HG03439 (cell line): ENCODE results near the gene WDR83.
"Not testable (repeated sequence)": the region's sequence is repeated elsewhere in the genome, so short reads cannot be mapped to it uniquely, and the experiment has no call there.

Source experiments
- ATAC-seq: cut with Tn5 transposase; IDR thresholded peaks from one replicate; pipeline ENCODE4 v1.9.1; 2021; ENCODE audit warnings: mild to moderate bottlenecking, moderate library complexity; ENCODE audit not compliant: unreplicated experiment

WDR83 gene

DNA sequence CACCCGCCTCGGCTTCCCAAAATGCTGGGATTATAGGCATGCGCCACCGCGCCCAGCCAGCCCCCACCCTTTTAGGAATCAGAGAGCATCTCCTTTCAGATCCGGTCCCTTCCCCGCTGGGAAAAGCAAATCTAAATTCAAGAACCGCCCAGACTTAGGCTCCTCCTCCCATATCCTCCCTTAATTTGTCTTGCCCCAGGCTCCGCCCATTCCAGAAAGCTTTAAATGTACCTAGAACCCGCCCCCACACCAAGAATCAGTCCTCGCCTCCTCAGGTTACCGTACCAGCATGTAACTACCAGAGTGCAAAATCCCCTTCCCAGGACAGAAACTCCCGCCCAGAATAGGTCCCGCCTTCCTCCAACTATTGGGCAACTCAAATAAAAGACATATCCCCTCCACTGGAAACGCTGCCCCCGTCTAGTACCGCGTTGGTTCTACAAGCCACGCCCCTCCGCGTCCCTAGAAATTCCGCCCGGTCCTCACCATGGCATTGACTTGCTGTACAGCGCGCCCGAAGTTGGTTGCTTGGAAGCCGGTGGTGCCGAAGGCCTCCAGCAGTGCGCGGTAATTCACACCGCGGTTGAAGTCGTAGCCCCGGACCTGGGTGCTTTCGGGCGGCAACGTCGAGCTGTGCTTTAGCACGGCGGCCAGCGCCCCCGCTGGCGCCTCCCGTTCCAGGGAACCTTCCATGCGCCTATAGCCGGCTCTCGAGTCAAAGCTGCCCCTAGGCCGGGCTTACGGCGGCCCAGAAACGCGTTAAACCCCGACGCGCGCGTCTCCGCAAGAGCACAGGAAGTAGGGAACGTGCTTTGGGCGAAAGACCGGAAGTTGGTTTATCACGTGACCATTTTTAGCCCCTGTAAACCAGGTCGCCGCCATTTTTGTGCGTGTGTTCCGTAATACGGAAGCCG lies 14.7 kb downstream of the WDR83 start, which contains the start of gene DHPS:
DHPS (minus strand) TSS at position 807 of the 914 bp plus-strand sequence; CDS start at position 693, 114 bp downstream.
- peak; percentile 77 for ATAC-seq

DNA sequence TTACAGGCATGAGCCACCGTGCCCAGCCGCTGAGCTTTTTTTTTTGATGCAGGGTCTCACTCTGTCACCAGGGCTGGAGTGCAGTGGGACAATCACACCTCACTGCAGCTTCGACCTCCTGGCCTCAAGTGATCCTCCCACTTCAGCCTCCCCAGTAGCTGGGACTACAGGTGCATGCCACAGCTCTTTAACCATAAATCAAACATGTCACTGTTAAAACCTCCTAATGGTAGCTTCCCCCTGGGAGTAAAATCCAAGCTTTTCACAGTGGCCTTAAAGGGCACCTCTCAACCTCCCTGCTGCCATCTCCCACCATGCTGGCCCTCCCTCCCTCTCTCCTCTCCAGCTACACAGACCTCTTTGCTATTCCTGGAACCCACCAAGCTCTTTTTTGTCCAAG lies 19.2 kb downstream of the WDR83 start:
- ATAC-seq = no peak

DNA sequence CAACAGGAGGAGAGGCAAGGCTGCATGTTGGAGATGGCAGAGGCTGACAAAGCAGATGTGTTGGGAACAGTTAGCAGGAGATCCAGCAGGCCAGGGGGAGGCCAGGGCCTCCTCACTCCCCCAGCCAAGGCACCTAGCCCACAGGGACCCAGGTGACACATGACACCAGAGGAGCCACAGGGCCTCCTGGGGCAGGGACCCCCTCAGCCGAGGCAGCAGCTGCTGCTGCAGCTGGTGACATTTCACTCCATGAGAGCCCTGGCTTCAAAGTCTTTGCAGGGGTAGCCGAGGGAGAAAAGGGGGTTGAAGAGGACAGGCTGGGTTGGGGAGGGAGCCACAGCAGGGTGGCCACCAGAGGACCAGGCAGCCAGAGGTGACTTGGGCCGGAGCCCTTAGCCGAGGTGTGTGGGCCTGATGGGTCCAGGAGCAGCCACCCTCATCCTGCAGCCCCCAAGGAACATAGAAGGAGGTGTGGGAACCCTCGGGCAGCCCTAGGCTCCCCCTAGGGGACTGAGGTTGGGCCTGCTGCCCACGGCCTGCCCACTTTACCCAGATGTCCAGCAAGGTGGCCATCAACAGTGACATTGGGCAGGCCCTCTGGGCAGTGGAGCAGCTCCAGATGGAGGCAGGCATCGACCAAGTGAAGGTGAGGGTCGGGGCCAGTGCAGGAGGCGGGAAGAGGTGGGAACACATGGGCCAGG lies 21.0 kb downstream of the WDR83 start, which contains the start of gene GNG14:
GNG14 (plus strand) TSS at position 503 of the 701 bp plus-strand sequence; CDS start at position 554, 51 bp downstream.
- no peak for ATAC-seq

DNA sequence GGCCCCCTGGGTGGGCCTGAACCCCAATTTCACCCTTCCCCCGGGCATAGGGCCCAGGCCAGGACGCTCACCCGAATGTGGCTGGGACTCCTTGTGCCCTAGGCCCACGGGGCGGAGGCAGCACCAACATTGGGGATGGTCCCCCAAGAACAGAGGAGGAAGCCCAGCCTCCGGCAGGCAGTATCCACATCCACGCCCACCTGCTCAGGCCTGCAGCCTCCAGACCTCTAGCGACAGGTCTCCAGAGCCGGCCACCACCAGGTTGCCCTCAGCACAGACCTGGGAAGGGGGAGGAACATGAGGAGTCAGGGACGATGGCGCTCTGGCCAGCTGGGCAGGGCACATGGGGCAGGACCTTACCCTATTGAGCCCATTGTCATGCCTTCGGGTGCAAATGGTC lies 22.4 kb downstream of the WDR83 start:
- no peak for ATAC-seq

DNA sequence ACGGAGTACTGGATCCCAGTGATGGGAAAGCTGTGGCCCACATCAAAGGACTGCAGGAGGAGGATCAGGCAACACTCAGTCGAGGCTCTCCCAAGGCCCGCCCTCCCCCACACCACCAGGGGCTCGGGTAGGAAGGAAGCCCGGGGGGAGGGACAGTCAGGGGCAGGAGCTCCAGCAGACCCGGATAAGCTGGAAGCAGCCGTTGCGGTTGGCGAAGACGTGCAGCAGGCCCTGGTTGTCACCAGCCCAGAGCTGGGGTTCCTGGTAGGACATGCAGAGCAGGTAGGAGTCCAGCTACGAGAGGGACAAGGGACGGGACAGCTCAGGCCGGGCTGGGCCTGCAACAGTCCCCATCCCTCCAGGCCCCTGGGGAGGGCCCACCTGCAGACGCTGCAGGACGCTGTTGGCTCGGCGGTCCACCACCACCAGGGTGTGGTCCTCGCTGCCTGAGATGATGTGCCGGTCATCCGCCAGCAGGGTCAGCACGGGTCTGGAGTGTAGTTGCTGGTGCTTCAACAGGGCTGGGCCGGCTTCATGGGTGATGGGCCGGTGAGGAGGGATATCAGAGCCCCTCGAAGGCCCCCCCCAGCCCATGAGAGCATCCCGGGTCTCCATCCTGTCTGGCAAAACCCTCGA lies 23.1 kb downstream of the WDR83 start:
- no peak for ATAC-seq

DNA sequence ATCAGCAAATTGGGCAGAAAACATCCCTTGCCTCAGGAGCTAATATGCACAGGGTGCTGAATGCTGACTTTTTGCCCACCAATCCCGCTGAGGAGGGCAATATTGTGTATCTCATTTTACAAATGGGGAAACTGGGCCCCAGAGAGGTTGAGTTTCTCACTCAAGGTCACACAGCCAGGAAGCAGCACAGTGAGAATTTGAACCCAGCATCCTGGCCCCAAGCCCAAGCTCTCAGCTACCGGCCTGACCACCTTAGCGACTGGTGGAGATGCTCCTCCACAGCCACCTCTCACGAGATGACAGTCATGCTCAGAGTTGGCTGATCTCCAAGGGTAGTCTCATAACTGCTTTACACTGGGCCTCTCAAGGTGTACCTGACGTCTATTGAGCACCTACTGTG lies 26.4 kb downstream of the WDR83 start:
- ATAC-seq = no peak

DNA sequence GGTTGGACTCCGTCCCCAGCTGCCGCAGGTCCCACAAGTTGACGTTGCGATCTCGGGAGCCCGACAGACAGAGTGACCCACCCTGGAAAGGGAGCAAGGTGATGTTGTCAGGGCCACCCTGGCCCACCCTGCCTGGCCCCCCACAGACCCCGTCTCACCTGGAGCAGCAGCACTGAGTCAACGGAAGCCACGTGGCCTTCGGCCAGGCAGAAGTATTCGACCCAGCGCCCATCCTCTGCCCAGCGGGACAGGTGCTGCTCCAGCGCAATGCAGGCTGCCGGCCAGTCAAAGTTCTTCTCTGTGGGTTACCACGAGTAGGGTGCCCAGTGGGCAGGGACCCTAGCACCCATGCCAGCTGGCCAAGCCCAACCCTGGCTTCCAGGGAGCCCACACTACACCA lies 28.0 kb downstream of the WDR83 start:
- ATAC-seq = no peak

DNA sequence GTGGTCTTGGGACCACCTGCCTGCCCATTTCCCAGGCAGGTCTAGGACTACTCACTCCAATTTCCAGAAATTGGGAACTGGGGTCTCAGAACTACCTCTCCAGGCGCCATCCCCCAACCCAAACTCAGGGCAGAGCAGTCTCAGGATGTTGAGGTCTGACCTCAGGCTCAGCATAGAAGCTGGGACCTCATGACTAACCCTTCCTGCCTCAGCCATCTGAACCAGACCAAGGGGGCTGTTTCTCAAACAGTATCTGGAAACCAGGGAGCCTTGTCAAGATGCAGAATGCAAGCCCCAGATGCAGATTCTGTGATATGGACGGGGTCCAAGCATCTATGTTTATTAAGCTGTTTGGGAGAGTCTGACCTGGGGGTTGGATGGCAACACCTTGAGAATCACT lies 28.5 kb downstream of the WDR83 start:
- no peak for ATAC-seq

DNA sequence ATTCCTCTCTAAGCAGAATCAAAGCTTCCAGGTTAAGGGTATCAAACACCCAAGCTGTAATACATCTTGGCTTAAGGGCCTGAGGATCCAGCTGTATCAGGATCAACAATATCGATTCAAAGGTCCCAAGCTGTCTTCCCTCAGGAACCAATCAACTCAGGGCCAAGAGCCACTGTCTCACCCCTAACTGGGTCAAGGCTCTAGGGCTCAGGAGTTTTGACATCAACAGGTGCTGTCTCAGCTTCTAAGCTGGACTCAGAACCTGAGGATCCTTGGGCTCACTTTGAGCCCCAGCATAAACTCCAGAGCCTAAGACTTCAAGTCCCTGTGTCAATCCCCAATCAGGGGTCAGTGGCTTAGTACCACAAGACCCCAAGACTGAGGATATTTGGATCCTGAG lies 28.9 kb downstream of the WDR83 start:
- no peak for ATAC-seq

DNA sequence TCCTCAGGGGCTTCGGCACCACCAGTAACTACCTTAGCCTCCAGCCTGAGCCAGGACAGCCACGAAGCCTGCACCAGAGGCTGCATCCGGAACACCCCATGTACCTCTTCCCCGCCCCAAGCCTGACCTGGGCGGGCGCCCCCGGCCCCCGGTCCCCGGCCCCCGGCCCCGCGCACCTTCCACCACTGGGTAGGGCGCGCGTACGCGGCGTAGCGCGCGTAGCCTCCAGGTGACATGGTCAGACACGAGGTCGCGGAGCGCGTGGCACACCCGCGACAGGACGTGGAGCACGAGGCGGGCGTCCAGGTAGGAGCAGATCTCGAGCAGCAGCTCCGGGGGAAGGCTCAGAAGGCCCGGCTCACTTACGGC lies 29.4 kb downstream of the WDR83 start:
- ATAC-seq = peak; percentile 4

DNA sequence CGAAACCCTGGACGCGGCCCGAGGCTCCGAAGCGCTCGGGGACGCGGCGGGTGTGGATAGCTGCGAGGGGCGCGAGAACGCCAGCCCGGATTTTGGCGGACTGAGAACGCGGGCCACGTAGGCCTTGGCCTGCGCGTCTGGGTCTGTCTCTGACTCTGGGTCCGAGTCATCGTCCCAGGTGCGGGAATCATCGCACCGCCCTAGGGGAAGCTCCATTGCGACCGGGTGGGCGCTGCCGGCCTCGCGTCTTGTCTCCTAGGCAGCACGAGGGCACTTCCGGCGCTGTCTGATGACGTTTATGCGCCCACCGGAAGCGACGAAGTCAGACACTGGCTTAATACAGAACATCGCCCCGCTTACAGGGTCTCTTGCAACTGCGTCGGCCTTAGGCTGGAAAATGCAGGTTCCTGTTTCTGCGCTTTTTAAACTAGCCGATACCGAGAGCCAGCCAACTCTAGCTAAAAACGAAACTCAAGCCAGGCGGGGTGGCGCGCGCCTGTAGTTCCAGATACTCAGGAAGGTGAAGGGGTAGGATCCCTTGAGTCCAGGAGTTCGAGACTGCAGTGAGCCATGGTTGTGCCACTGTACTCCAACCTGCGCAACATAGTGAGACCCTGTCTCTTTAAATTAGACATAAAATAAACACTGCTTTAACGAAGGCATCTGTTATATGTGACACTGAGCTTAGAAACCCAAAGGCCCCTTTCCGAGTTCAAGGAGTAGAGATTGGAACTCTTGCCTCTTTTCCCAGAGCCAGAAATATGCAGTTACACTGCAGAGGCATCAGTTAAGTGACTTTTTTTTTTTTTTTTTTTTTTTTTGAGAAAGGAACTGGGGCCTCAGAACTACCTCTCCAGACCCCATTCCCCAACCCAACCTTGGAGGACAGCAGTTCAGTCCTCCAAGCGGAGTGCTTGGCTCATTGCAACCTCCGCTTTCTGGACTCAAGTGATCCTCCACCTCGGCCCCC lies 30.0 kb downstream of the WDR83 start, which contains the start of gene FBXW9:
FBXW9 (minus strand) TSS at position 266 of the 970 bp plus-strand sequence; CDS start at position 216, 50 bp downstream.
- ATAC-seq = peak; percentile 72

DNA sequence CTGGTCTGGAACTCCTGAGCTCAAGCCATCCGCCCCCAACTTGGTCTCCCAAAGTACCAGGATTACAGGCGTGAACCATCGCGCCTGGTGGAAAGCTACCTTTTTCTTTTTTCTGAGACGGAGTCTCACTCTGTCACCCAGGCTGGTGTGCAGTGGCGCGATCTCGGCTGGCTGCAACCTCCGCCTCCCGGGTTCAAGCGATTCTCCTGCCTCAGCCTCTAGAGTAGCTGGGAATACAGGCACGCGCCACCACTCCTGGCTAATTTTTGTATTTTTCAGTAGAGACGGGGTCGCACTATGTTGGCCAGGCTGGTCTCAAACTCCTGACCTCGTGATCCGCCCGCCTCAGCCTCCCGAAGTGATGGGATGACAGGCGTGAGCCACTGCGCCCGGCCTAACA lies 30.8 kb downstream of the WDR83 start:
- not testable (repeated sequence) for ATAC-seq

DNA sequence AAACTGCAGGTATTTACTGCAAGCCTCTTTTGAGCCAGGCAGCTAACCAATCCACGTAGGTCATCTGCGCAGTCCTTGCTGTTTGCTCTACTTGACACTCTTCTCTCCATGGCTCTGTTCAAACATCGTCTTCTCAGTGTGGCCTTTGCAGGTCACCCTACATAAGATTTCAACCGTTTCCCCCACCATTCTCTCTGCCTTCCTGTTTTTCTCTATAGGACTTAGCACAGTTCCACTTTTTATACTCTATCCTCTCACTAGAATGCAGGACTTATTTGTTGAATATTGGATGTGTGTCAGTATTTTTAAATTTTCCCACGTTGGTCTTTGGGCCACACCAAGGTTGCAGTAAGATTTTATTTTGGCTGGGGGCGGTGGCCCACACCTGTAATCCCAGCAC lies 31.5 kb downstream of the WDR83 start:
- no peak for ATAC-seq

DNA sequence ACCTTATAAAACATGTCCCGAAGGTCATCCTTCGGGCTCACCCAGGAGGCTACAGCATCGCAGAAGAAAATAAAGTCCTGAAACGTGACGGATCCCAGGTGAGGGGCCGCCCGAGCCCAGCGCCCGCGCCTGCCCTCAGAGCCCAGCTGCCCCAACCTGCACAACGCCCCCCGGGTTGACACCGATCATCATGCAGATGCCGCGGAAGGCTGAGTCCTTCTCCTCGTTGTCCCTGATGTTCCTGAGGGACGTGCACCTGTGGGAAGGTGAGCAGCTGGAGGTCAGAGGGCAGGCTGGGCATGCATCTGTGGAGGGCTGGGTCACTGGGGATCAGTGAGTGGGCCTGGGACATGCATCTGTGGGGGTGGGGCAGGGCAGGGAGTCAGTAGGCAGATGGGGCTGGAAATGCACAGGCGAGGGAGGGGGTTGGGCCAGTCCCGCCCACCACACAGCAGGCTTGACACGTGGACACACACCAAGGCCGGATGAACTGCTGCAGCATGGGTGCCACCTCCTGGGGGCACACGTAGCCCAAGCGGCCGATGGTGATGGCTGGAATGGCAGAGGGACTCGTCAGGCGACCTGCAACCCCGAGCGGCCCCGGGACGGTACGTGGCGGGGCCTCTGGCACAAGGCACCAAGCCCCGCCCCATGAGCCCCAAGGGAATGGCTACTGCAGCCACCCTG lies 35.1 kb downstream of the WDR83 start:
- no peak for ATAC-seq

DNA sequence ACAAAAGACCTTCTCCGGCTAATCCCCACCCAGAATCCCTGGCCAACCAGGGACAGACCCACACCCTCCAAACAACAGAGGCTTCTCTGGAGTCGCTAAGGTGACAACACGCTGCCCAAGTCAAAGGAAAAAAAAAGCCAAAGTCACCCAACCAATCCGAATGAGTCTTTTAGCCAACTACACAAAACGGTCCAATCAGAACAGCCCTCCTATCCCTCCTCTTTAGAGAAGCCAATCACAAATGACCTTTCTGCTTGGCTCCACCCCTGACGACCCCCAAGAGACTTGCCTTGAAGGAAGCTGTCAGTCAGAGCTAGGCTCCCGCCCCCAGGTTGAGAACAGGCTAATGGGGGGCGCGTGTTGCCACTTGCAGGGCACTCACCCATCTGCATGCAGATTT lies 36.4 kb downstream of the WDR83 start:
- ATAC-seq = no peak

DNA sequence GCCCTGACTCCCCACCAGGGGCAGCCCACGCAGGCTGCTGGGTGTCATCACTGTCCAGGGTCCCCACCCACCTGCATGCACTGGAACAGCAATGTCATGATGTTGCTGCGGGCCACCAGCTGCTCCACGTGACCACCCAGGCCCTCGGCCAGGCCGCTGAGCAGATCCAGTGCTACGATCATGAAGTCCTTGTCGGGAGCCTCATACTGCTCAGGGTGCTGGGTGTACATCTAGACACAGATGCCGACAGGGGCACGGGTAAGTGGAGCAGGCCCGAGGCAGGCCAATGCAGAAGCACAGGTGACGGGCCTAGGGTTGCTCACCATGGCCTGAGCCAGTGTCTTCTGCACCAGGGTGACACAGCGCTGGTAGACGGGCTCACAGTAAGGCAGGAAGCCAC lies 38.6 kb downstream of the WDR83 start:
- ATAC-seq = no peak

DNA sequence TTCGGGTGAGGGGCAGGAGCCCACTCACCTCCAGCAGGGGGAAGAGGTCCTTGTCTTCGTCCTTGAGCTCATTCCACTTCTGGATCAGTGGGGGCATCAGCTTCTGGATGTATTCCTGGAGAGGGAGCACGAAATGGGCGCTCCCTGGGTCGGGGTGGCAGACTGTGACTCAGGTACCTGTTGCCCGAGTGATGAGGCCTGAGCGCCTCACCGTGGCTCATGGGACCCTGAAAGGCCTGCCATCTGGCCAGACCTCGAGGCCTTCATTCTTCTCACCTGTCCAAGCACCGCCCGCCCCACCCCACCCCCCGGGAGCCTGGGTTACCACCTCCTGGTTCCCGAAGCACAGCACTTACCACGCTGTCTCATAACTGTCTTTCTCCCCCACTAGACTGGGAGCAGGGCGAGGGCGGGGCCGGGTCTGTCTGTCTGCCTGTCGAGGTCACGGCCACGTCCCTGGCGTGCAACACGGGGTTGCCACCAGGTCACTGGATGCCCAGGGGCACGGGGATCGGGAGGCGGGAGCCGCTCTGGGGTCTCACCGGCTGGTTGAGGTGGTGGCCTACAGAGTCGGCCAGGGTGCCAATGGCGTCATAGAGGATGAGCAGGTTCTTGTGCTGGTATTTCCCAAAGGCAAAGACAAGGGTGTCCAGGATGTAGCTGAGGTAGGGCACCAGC lies 39.2 kb downstream of the WDR83 start:
- no peak for ATAC-seq

DNA sequence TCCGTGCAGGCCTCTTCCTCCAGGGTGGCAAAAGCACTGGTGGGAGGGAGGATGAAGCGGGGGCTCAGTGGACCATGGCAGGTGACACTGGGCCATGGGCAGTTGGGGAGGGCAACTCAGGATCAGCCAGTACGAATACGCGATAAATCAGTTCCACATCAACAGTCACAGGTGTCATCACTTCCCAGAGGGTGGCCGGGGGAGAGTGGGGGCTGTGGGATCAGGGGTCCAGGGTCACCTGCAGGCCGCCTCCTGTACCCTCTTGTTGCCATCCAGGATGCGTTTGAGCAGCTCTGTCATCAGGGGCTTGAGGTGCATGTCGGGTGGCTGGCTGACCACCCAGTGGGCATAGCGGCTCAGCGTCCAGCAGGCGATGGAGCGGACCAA lies 39.7 kb downstream of the WDR83 start:
- ATAC-seq = no peak

DNA sequence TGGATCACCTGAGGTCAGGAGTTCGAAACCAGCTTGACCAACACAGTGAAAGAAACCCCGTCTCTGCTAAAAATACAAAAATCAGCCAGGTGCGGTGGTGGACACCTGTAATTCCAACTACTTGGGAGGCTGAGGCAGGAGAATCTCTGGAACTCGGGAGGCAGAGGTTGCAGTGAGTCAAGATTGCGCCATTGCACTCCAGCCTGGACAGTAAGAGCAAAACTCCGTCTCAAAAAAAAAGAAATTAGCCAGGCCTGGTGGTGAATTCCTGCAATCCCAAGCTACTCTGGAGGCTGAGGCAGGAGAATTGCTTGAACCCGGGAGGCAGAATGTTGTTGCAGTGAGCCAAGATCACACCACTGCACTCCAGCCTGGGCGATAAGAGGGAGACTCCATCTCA lies 42.0 kb downstream of the WDR83 start:
- ATAC-seq = no peak
